ENCODE results near the gene EFHD1. TPM values are rescaled to one million over a fixed set of nuclear protein-coding genes. Genes with fewer than 3 reads are reported as not detected.

Gene EFHD1
- total and polyA plus RNA-seq, 9 of the 15 experiments (the other 6 are each of a cell fraction or from before 2014, with no cell fraction given): 0.66 to 9.1 (median 2.0) TPM

- Histone ChIP-seq H3K36me3 (ENCODE audit: control insufficient read depth, insufficient read depth, low read length) (no peaks in the 10 kb centered on the region), H3K9me3 (replicated peaks; ENCODE audit: control insufficient read depth, insufficient read depth, low read depth, low read length) (no peaks in the 10 kb centered on the region), H3K27me3 (ENCODE audit: control insufficient read depth in 2 of 2, insufficient read depth in 2 of 2, low read length in 2 of 2) (peaks cover 9 to 19% of the 10 kb centered on the region in 2 experiments; a peak in 3 of 5 replicates), H4K20me1 (replicated peaks; ENCODE audit: control insufficient read depth, insufficient read depth, low read length) (no peaks in the 10 kb centered on the region), H3K4me1 (replicated peaks in 1 of 2; ENCODE audit: control insufficient read depth in 2 of 2, insufficient read depth in 2 of 2, low read length in 2 of 2) (peaks cover 0 to 8% of the 10 kb centered on the region in 2 experiments; a peak in 3 of 5 replicates), H2AFZ (ENCODE audit: low read depth, low read length) (no peak overlapping the region), H3K4me3 (no peak overlapping the region), H3K4me2 (ENCODE audit: insufficient read depth, low read length) (no peak overlapping the region), H3K27ac (ENCODE audit: extremely low read depth, low read depth, low read length) (no peak overlapping the region), H3K9ac (ENCODE audit: insufficient read depth in 1 of 2, low read depth in 2 of 2, low read length in 2 of 2) (no peak overlapping the region), H3K79me2 (ENCODE audit: control insufficient read depth, insufficient read depth, low read length) (no peaks in the 10 kb centered on the region), H3K9me1 (ENCODE audit: control insufficient read depth, insufficient read depth, low read length) (no peaks in the 10 kb centered on the region)
- no TSS peak for BruUV-seq (replicated peaks)
- ChIA-PET CTCF (ENCODE audit: low intra/inter-chr PET ratio) (no interaction called here), POLR2A (no interaction called here)
- intact Hi-C loops (cut with micrococcal nuclease) (no loop called here), in situ Hi-C loops (cut with MboI) (no loop called here)
- TF ChIP-seq, protein P1, sequence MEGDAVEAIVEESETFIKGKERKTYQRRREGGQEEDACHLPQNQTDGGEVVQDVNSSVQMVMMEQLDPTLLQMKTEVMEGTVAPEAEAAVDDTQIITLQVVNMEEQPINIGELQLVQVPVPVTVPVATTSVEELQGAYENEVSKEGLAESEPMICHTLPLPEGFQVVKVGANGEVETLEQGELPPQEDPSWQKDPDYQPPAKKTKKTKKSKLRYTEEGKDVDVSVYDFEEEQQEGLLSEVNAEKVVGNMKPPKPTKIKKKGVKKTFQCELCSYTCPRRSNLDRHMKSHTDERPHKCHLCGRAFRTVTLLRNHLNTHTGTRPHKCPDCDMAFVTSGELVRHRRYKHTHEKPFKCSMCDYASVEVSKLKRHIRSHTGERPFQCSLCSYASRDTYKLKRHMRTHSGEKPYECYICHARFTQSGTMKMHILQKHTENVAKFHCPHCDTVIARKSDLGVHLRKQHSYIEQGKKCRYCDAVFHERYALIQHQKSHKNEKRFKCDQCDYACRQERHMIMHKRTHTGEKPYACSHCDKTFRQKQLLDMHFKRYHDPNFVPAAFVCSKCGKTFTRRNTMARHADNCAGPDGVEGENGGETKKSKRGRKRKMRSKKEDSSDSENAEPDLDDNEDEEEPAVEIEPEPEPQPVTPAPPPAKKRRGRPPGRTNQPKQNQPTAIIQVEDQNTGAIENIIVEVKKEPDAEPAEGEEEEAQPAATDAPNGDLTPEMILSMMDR (IDR thresholded peaks at IDR 0.05 in 2 of 3, conservative IDR thresholded peaks at IDR 0.05 in 1 of 3; ENCODE audit: insufficient read depth in 2 of 3, low read depth in 1 of 3, low read length in 3 of 3): no peak
- TF ChIP-seq ZBTB26 (CRISPR knock-in tag; IDR thresholded peaks at IDR 0.05): no peak
- TF ChIP-seq, protein P2, sequence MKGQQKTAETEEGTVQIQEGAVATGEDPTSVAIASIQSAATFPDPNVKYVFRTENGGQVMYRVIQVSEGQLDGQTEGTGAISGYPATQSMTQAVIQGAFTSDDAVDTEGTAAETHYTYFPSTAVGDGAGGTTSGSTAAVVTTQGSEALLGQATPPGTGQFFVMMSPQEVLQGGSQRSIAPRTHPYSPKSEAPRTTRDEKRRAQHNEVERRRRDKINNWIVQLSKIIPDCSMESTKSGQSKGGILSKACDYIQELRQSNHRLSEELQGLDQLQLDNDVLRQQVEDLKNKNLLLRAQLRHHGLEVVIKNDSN (CRISPR knock-in tag; IDR thresholded peaks at IDR 0.05): peak; percentile 55
- TF ChIP-seq, protein P3, sequence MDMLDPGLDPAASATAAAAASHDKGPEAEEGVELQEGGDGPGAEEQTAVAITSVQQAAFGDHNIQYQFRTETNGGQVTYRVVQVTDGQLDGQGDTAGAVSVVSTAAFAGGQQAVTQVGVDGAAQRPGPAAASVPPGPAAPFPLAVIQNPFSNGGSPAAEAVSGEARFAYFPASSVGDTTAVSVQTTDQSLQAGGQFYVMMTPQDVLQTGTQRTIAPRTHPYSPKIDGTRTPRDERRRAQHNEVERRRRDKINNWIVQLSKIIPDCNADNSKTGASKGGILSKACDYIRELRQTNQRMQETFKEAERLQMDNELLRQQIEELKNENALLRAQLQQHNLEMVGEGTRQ (CRISPR knock-in tag; IDR thresholded peaks at IDR 0.05): peak; percentile 31
- 0 out of 2 replicates have a peak, but pooled peaks have one; percentile 29 for TF ChIP-seq RAD51 (IDR thresholded peaks at IDR 0.05; ENCODE audit: borderline replicate concordance, low read depth)
- FAIRE-seq (no peak), ATAC-seq (no peak), DNase-seq (ENCODE audit: extremely low read depth in 1 of 4, low spot score in 3 of 4) (no peak)
- 10% methylated on average over 9 of the region's 10 CpGs for WGBS (ENCODE audit: insufficient coverage, low coverage, missing lambda C conversion rate)
Measured at GRCh38 chr2:232628466-232629128, 4.8 kb upstream of the EFHD1 start.

Measured in K562 (cell line).